PC-3 (cell line): ENCODE results near the gene PIP5K1C. TPM values are rescaled to one million over a fixed set of nuclear protein-coding genes. Genes with fewer than 3 reads are reported as not detected.

Source experiments
- ATAC-seq: fragments of 200-7000 bp; cut with Tn5 transposase; 2 replicates; pipeline ENCODE4 v1.9.1; 2020; ENCODE audit warnings: mild to moderate bottlenecking, moderate library complexity
- BruUV-seq: library from RNA; stranded (reverse); fragments of 400-500 nt; replicated peaks from 2 replicates; lab custom pipeline; 2021; lab: Mats Ljungman, UMichigan
- CTCF ChIA-PET: fragments of 300-600 bp; sonication (Branson Sonifier 250); formaldehyde crosslinking; loops from one replicate; lab custom pipeline; 2022; ENCODE audit warnings: antibody characterized with exemption; lab: Charles Lee
- POLR2A ChIA-PET: fragments of 300-600 bp; sonication (Branson Sonifier 250); formaldehyde crosslinking; loops from one replicate; lab custom pipeline; 2022; ENCODE audit warnings: antibody characterized with exemption; ENCODE audit not compliant: unreplicated experiment; lab: Charles Lee
- DNase-seq: peaks from one replicate; pipeline ENCODE4 v3.0.0-alpha.2; 2015
- H2AFZ ChIP-seq: fragments of 300-600 bp; sonication (generic); 2 replicates; pipeline ENCODE4 v1.6.0; 2016; ENCODE audit warnings: antibody characterized with exemption, low read length
- H3F3A ChIP-seq: fragments of 300-600 bp; sonication (generic); one replicate; pipeline ENCODE4 v1.6.0; 2017; ENCODE audit warnings: antibody characterized with exemption, low read length, control low read depth, mild to moderate bottlenecking; ENCODE audit not compliant: unreplicated experiment
- H3K27ac ChIP-seq: fragments of 300-600 bp; sonication (generic); 2 replicates; pipeline ENCODE4 v1.5.1; 2016; ENCODE audit warnings: mild to moderate bottlenecking, low read length
- H3K27me3 ChIP-seq: fragments of 300-600 bp; sonication (generic); 2 replicates; pipeline ENCODE4 v1.6.1; 2016; ENCODE audit warnings: low read length, mixed read lengths
- H3K36me3 ChIP-seq: fragments of 300-600 bp; sonication (generic); 2 replicates; pipeline ENCODE4 v1.6.1; 2016; ENCODE audit warnings: low read depth, mixed run types, low read length, mixed read lengths
- H3K4me1 ChIP-seq: fragments of 300-600 bp; sonication (generic); 2 replicates; pipeline ENCODE4 v1.5.1; 2016; ENCODE audit warnings: low read length; ENCODE audit not compliant: insufficient read depth
- H3K4me2 ChIP-seq: fragments of 300-600 bp; sonication (generic); 2 replicates; pipeline ENCODE4 v1.6.0; 2016; ENCODE audit warnings: low read length
- H3K4me3 ChIP-seq: fragments of 300-600 bp; sonication (generic); 2 replicates; pipeline ENCODE4 v1.5.1; 2016; ENCODE audit warnings: mild to moderate bottlenecking, low read length, mixed read lengths
- H3K79me2 ChIP-seq: fragments of 300-600 bp; sonication (generic); 2 replicates; pipeline ENCODE4 v1.6.1; 2017; ENCODE audit warnings: low read length, mixed read lengths
- H3K9ac ChIP-seq: fragments of 300-600 bp; sonication (generic); 2 replicates; pipeline ENCODE4 v1.6.0; 2016; ENCODE audit warnings: mild to moderate bottlenecking, low read length
- H3K9me2 ChIP-seq: fragments of 300-600 bp; sonication (generic); replicated peaks from 2 replicates; pipeline ENCODE4 v1.6.1; 2016; ENCODE audit warnings: mixed run types, low read length, mixed read lengths
- H3K9me3 ChIP-seq: fragments of 300-600 bp; sonication (generic); 2 replicates; pipeline ENCODE4 v1.6.1; 2016; ENCODE audit warnings: low read length, mixed read lengths
- H4K20me1 ChIP-seq: fragments of 300-600 bp; sonication (generic); 2 replicates; pipeline ENCODE4 v1.6.1; 2016; ENCODE audit warnings: low read length, mixed read lengths
- EZH2 ChIP-seq: fragments of 300-600 bp; sonication (generic); IDR thresholded peaks from one replicate; pipeline ENCODE4 v1.6.1; 2017; ENCODE audit warnings: antibody characterized with exemption, mild to moderate bottlenecking, low read length; ENCODE audit not compliant: unreplicated experiment
- EZH2phosphoT487 ChIP-seq: fragments of 300-600 bp; sonication (generic); IDR thresholded peaks from 2 replicates; pipeline ENCODE4 v1.6.1; 2018; ENCODE audit warnings: mild to moderate bottlenecking, antibody characterized with exemption, low read length, borderline replicate concordance
- intact Hi-C: fragments of 100-400 bp; cut with micrococcal nuclease; formaldehyde crosslinking; loops from 2 replicates; pipeline ENCODE4 v1.9.0; 2023
- total RNA-seq: library from RNA; depleted of rRNA; stranded (reverse); fragments of >200 nt; gene quantifications from 2 replicates; pipeline ENCODE4 v1.2.3, GENCODE V29; 2014
- TF ChIP-seq, protein P1 (sequence below): fragments of 300-600 bp; sonication (generic); conservative IDR thresholded peaks from 2 replicates; pipeline ENCODE4 v1.5.1; 2017; ENCODE audit warnings: antibody characterized with exemption, low read depth, mild to moderate bottlenecking, low read length

The PIP5K1C gene
- total RNA-seq, 1 experiment from 2014 or later = 16.1 TPM

GRCh38 chr19:3673506-3674439 is 26.5 kb downstream of the PIP5K1C start:
- Histone ChIP-seq H3K27ac (no peak overlapping the region), H3K9me3 (no peaks in the 10 kb centered on the region), H3K9me2 (no peaks in the 10 kb centered on the region), H3K9ac (no peak overlapping the region), H3F3A (no peaks in the 10 kb centered on the region), H3K4me3 (no peak overlapping the region), H3K27me3 (no peaks in the 10 kb centered on the region), H2AFZ (no peak overlapping the region), H4K20me1 (no peaks in the 10 kb centered on the region), H3K4me1 (no peaks in the 10 kb centered on the region), H3K36me3 (no peaks in the 10 kb centered on the region), H3K79me2 (no peaks in the 10 kb centered on the region), H3K4me2 (no peak overlapping the region)
- DNase-seq (no peak), ATAC-seq (no peak)
- CTCF ChIA-PET = no interaction called here
- intact Hi-C loops = no loop called here
- no TSS peak for BruUV-seq
- TF ChIP-seq EZH2 = no peak
- TF ChIP-seq, protein P1, sequence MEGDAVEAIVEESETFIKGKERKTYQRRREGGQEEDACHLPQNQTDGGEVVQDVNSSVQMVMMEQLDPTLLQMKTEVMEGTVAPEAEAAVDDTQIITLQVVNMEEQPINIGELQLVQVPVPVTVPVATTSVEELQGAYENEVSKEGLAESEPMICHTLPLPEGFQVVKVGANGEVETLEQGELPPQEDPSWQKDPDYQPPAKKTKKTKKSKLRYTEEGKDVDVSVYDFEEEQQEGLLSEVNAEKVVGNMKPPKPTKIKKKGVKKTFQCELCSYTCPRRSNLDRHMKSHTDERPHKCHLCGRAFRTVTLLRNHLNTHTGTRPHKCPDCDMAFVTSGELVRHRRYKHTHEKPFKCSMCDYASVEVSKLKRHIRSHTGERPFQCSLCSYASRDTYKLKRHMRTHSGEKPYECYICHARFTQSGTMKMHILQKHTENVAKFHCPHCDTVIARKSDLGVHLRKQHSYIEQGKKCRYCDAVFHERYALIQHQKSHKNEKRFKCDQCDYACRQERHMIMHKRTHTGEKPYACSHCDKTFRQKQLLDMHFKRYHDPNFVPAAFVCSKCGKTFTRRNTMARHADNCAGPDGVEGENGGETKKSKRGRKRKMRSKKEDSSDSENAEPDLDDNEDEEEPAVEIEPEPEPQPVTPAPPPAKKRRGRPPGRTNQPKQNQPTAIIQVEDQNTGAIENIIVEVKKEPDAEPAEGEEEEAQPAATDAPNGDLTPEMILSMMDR = no peak
- no peak for TF ChIP-seq EZH2phosphoT487
- POLR2A ChIA-PET = no interaction called here

- Histone ChIP-seq H3K4me2 (no peak overlapping the region), H3K79me2 (no peaks in the 10 kb centered on the region)
- intact Hi-C loops = no loop called here
Measured at GRCh38 chr19:3672993-3673392, 27.3 kb downstream of the PIP5K1C start.

More at GRCh38 chr19:3672993-3673392, 27.3 kb downstream of the PIP5K1C start:
- Histone ChIP-seq H2AFZ (no peak overlapping the region), H3K4me3 (no peak overlapping the region), H3K4me1 (no peaks in the 10 kb centered on the region), H3K9me2 (no peaks in the 10 kb centered on the region), H3K9me3 (no peaks in the 10 kb centered on the region), H3K9ac (no peak overlapping the region), H4K20me1 (no peaks in the 10 kb centered on the region), H3K36me3 (no peaks in the 10 kb centered on the region), H3K27me3 (no peaks in the 10 kb centered on the region), H3K27ac (no peak overlapping the region), H3F3A (no peaks in the 10 kb centered on the region)
- ATAC-seq (no peak), DNase-seq (no peak)
- BruUV-seq = no TSS peak
- CTCF ChIA-PET = no interaction called here
- TF ChIP-seq EZH2phosphoT487 = no peak
- no peak for TF ChIP-seq EZH2
- TF ChIP-seq, protein P1 = no peak
- POLR2A ChIA-PET = no interaction called here
